ENCODE data around the gene VAV3.

DNA sequence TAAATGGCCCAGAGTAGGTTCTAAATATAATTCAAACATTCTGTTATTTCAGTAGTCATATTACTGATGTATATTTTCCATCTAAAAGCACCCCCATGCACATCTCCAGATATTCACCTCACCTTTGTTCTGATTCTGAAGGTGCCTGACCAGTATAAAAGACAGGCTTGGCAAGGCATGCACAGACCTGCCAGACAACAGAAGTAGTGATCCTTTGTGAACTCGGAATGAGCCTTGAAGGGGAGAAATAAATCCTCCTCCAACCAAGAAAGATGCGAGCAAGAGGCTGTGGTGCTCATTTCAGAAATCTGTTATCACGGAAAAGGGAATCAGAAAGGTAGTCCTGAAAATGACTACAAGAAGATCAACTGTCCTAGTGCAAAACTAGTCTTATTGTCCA is 287.3 kb downstream of the VAV3 start:
- TF ChIP-seq, protein P1, sequence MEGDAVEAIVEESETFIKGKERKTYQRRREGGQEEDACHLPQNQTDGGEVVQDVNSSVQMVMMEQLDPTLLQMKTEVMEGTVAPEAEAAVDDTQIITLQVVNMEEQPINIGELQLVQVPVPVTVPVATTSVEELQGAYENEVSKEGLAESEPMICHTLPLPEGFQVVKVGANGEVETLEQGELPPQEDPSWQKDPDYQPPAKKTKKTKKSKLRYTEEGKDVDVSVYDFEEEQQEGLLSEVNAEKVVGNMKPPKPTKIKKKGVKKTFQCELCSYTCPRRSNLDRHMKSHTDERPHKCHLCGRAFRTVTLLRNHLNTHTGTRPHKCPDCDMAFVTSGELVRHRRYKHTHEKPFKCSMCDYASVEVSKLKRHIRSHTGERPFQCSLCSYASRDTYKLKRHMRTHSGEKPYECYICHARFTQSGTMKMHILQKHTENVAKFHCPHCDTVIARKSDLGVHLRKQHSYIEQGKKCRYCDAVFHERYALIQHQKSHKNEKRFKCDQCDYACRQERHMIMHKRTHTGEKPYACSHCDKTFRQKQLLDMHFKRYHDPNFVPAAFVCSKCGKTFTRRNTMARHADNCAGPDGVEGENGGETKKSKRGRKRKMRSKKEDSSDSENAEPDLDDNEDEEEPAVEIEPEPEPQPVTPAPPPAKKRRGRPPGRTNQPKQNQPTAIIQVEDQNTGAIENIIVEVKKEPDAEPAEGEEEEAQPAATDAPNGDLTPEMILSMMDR (IDR thresholded peaks at IDR 0.05; ENCODE audit: insufficient read depth, low read depth, low read length), result no peak
- no peak for TF ChIP-seq EZH2 (IDR thresholded peaks at IDR 0.05; ENCODE audit: insufficient read depth, low read length)

Measured in astrocyte (in vitro differentiated cells and primary cell).